Neural cell (in vitro differentiated cells): Measurements from ENCODE around the gene JPH4. TPM values are rescaled to one million over a fixed set of nuclear protein-coding genes. Genes with fewer than 3 reads are reported as not detected.

Source experiments
- H2AFZ ChIP-seq: fragments of 200-600, 300-800 bp; sonication (generic), shearing (Covaris generic); 2 replicates; pipeline ENCODE4 v1.6.0; 2014; ENCODE audit warnings: low read depth, mild to moderate bottlenecking, antibody characterized with exemption, low read length, moderate library complexity
- H3F3A ChIP-seq: fragments of 200-600 bp; shearing (Covaris generic); 2 replicates; pipeline ENCODE4 v1.6.1; 2016; ENCODE audit warnings: mild to moderate bottlenecking, moderate library complexity, mixed read lengths, antibody characterized with exemption, low read length; ENCODE audit not compliant: insufficient read depth, poor library complexity, severe bottlenecking
- H3K27ac ChIP-seq: fragments of 200-600, 300-800 bp; sonication (generic), shearing (Covaris generic); 2 replicates; pipeline ENCODE4 v1.5.1; 2014; ENCODE audit warnings: mild to moderate bottlenecking, low read length, moderate library complexity
- H3K27me3 ChIP-seq: fragments of 300-800, 200-600 bp; sonication (generic), shearing (Covaris generic); 2 replicates; pipeline ENCODE4 v1.6.0; 2014; ENCODE audit warnings: mild to moderate bottlenecking, low read depth, low read length, moderate library complexity; ENCODE audit not compliant: insufficient read depth
- H3K36me3 ChIP-seq: fragments of 300-800, 200-600 bp; sonication (generic), shearing (Covaris generic); 2 replicates; pipeline ENCODE4 v1.5.1; 2014; ENCODE audit warnings: mild to moderate bottlenecking, antibody characterized with exemption, low read length, moderate library complexity; ENCODE audit not compliant: insufficient read depth
- H3K4me2 ChIP-seq: fragments of 300-800, 200-600 bp; sonication (generic), shearing (Covaris generic); 2 replicates; pipeline ENCODE4 v1.6.0; 2014; ENCODE audit warnings: mild to moderate bottlenecking, low read length
- H3K4me3 ChIP-seq: fragments of 300-800, 200-600 bp; sonication (generic), shearing (Covaris generic); 2 replicates; pipeline ENCODE4 v1.5.1; 2014; ENCODE audit warnings: mild to moderate bottlenecking, low read length, moderate library complexity
- H3K79me2 ChIP-seq: fragments of 200-600 bp; shearing (Covaris generic); replicated peaks from 2 replicates; pipeline ENCODE4 v1.6.0; 2014; ENCODE audit warnings: mild to moderate bottlenecking, low read length, moderate library complexity; ENCODE audit not compliant: insufficient read depth
- H3K9ac ChIP-seq: fragments of 300-800, 200-600 bp; sonication (generic), shearing (Covaris generic); 2 replicates; pipeline ENCODE4 v1.6.1; 2016; ENCODE audit warnings: mild to moderate bottlenecking, low read length, mixed read lengths
- H3K9me2 ChIP-seq: fragments of 200-600 bp; shearing (Covaris generic); 2 replicates; pipeline ENCODE4 v1.6.1; 2016; ENCODE audit warnings: mild to moderate bottlenecking, low read length, mixed read lengths; ENCODE audit not compliant: insufficient read depth
- H3K9me3 ChIP-seq: fragments of 200-600, 300-800 bp; sonication (generic), shearing (Covaris generic); 2 replicates; pipeline ENCODE4 v1.6.1; 2016; ENCODE audit warnings: mild to moderate bottlenecking, mixed run types, low read length, moderate library complexity, mixed read lengths
- H4K20me1 ChIP-seq: fragments of 200-600 bp; shearing (Covaris generic); 2 replicates; pipeline ENCODE4 v1.6.1; 2016; ENCODE audit warnings: mild to moderate bottlenecking, mixed run types; ENCODE audit not compliant: insufficient read depth
- EP300 ChIP-seq: fragments of 450-650 bp; conservative IDR thresholded peaks from 2 replicates; pipeline ENCODE4 v1.6.1; 2014; ENCODE audit warnings: antibody characterized with exemption, mild to moderate bottlenecking, moderate library complexity; ENCODE audit not compliant: poor library complexity, severe bottlenecking
- EZH2 ChIP-seq: fragments of 200-600, 300-800 bp; shearing (Covaris generic), sonication (generic); IDR thresholded peaks from 2 replicates; pipeline ENCODE4 v1.6.1; 2014; ENCODE audit warnings: antibody characterized with exemption, low read length, borderline replicate concordance, mild to moderate bottlenecking; ENCODE audit not compliant: insufficient read depth, poor library complexity, severe bottlenecking
- MXI1 ChIP-seq: fragments of 450-650 bp; conservative IDR thresholded peaks from 2 replicates; pipeline ENCODE4 v1.6.1; 2014; ENCODE audit warnings: antibody characterized with exemption, mild to moderate bottlenecking; ENCODE audit not compliant: poor library complexity, severe bottlenecking
- POLR2AphosphoS5 ChIP-seq: IDR thresholded peaks from 2 replicates; pipeline ENCODE4 v1.6.1; 2012
- RAD21 ChIP-seq: fragments of 450-650 bp; conservative IDR thresholded peaks from 2 replicates; pipeline ENCODE4 v1.6.1; 2014; ENCODE audit warnings: antibody characterized with exemption, mild to moderate bottlenecking, moderate library complexity
- SMC3 ChIP-seq: fragments of 450-650 bp; conservative IDR thresholded peaks from 2 replicates; pipeline ENCODE4 v1.6.1; 2014; ENCODE audit warnings: antibody characterized with exemption, mild to moderate bottlenecking, moderate library complexity; ENCODE audit not compliant: poor library complexity
- TAF1 ChIP-seq: IDR thresholded peaks from 2 replicates; pipeline ENCODE4 v1.6.1; 2012; ENCODE audit warnings: low read depth
- polyA plus RNA-seq: library from polyadenylated mRNA; depleted of rRNA; stranded (reverse); fragments of >200 nt; gene quantifications from 2 replicates; pipeline ENCODE4 v1.2.3, GENCODE V29; 2014
- TF ChIP-seq, protein P1 (sequence below): IDR thresholded peaks from 2 replicates; pipeline ENCODE4 v1.6.1; 2012; ENCODE audit warnings: borderline replicate concordance
- TF ChIP-seq, protein P2 (sequence below): fragments of 450-650 bp; IDR thresholded peaks from 2 replicates; pipeline ENCODE4 v1.5.1; 2014; ENCODE audit warnings: antibody characterized with exemption, mild to moderate bottlenecking, moderate library complexity; ENCODE audit not compliant: poor library complexity, severe bottlenecking

Gene JPH4
- polyA plus RNA-seq, 1 donor from 2014 or later, result 68.2 TPM

DNA sequence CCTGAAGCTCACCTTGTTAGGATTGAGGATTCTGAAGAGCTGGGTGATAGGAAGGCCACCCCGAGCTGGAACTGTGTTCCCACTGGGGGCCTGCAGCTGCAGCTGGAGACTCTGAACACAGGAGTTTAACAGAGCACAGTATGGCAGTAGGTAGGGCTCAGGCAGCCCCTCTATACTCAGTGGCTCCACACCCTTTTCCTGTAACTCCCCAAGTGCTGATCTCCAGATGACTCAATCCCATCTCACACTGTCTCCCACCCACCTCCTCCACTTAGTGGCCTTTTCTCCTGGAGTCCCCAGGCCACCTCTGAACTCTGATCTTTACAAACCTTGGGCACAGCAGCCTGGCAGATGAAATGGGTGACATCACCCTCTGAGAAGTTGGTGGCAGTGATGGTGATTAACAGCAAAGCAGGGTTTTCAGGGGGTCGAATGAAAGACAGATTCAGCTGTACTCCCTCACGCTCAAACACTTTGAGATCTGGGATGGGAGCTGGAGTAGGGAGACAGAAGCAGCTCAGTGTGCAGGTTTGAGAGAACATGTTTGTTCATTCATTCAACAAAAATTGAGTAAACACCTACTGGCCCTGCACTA, 18.6 kb downstream of the JPH4 start:
- Histone ChIP-seq H3K27ac (no peak overlapping the region), H3K79me2 (peaks cover 20% of the 10 kb centered on the region), H3K36me3 (no peaks in the 10 kb centered on the region)

DNA sequence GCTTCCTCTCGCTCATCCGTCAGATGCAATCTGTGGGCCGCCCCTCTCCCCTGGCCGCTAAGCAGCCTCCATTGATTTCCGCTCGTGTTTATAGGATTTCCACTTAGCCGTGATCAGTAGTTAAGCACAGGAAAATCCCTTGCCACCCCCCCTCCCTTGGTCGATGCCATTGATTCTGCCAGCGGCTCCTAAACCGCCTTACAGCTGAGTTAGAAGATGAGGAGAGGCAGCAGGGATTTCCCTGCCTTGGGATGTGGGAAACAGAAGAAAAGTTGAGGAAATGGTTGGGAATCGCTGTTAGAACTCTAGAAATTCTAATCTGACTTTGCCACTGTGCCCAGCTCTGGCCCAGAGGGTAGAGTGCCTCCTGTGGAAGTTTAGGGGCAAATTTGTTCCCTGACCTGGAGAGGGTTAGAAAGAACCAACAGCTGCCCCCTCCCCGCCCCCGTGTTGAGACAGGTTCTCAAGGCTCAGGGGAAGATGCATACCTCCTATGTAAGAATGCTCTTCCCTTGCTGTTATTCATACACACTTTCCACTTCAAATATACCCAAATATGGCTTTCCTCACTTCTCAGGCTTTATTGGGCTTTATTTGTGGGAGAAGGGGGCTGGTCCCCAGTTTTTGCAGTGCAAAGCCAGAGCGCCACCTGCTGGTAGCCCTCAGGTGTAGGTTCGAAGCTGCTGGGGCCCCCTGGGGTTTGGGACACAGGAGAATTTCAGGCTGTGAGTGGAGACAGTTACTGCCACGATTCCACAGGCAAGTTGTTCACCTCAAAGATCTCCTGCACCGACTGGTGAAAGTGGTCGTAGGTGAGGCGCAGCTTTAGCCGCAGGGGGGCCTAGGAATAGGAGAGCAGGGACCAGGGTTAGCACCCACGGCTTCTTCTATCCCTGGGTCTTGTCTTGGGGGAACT, 19.3 kb downstream of the JPH4 start:
- Histone ChIP-seq H3K27me3 (no peaks in the 10 kb centered on the region), H3F3A (no peaks in the 10 kb centered on the region), H3K4me3 (peak overlapping the region; percentile 95), H3K79me2 (peaks cover 20% of the 10 kb centered on the region), H3K36me3 (no peaks in the 10 kb centered on the region), H3K9me2 (no peaks in the 10 kb centered on the region), H3K27ac (peak overlapping the region; percentile 64), H4K20me1 (no peaks in the 10 kb centered on the region), H2AFZ (no peak overlapping the region), H3K9me3 (no peaks in the 10 kb centered on the region), H3K9ac (peak overlapping the region; percentile 97), H3K4me2 (no peak overlapping the region)
- TF ChIP-seq MXI1, result no peak
- no peak for TF ChIP-seq EZH2
- no peak for TF ChIP-seq POLR2AphosphoS5
- TF ChIP-seq TAF1, result no peak
- TF ChIP-seq SMC3, result peak; percentile 97
- peak; percentile 90 for TF ChIP-seq RAD21
- TF ChIP-seq, protein P1, sequence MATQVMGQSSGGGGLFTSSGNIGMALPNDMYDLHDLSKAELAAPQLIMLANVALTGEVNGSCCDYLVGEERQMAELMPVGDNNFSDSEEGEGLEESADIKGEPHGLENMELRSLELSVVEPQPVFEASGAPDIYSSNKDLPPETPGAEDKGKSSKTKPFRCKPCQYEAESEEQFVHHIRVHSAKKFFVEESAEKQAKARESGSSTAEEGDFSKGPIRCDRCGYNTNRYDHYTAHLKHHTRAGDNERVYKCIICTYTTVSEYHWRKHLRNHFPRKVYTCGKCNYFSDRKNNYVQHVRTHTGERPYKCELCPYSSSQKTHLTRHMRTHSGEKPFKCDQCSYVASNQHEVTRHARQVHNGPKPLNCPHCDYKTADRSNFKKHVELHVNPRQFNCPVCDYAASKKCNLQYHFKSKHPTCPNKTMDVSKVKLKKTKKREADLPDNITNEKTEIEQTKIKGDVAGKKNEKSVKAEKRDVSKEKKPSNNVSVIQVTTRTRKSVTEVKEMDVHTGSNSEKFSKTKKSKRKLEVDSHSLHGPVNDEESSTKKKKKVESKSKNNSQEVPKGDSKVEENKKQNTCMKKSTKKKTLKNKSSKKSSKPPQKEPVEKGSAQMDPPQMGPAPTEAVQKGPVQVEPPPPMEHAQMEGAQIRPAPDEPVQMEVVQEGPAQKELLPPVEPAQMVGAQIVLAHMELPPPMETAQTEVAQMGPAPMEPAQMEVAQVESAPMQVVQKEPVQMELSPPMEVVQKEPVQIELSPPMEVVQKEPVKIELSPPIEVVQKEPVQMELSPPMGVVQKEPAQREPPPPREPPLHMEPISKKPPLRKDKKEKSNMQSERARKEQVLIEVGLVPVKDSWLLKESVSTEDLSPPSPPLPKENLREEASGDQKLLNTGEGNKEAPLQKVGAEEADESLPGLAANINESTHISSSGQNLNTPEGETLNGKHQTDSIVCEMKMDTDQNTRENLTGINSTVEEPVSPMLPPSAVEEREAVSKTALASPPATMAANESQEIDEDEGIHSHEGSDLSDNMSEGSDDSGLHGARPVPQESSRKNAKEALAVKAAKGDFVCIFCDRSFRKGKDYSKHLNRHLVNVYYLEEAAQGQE, result peak; percentile 35
- no peak for TF ChIP-seq EP300

More for the DNA sequence above, 18.6 kb downstream of the JPH4 start:
- Histone ChIP-seq H3F3A (no peaks in the 10 kb centered on the region), H3K9ac (peak overlapping the region; percentile 97), H2AFZ (no peak overlapping the region), H3K9me2 (no peaks in the 10 kb centered on the region), H3K4me3 (no peak overlapping the region), H3K27me3 (no peaks in the 10 kb centered on the region), H3K9me3 (no peaks in the 10 kb centered on the region), H3K4me2 (no peak overlapping the region), H4K20me1 (no peaks in the 10 kb centered on the region)
- TF ChIP-seq MXI1 (no peak), RAD21 (no peak), EZH2 (no peak), TAF1 (no peak), EP300 (no peak), POLR2AphosphoS5 (no peak), SMC3 (no peak)
- TF ChIP-seq, protein P1, result no peak
- TF ChIP-seq, protein P2, sequence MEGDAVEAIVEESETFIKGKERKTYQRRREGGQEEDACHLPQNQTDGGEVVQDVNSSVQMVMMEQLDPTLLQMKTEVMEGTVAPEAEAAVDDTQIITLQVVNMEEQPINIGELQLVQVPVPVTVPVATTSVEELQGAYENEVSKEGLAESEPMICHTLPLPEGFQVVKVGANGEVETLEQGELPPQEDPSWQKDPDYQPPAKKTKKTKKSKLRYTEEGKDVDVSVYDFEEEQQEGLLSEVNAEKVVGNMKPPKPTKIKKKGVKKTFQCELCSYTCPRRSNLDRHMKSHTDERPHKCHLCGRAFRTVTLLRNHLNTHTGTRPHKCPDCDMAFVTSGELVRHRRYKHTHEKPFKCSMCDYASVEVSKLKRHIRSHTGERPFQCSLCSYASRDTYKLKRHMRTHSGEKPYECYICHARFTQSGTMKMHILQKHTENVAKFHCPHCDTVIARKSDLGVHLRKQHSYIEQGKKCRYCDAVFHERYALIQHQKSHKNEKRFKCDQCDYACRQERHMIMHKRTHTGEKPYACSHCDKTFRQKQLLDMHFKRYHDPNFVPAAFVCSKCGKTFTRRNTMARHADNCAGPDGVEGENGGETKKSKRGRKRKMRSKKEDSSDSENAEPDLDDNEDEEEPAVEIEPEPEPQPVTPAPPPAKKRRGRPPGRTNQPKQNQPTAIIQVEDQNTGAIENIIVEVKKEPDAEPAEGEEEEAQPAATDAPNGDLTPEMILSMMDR, result no peak
